SH-SY5Y (cell line): ENCODE results near the gene PALM3.

Experiments
- GATA2 ChIP-seq: IDR thresholded peaks from 2 replicates; pipeline ENCODE4 v1.6.1; 2011; ENCODE audit warnings: mild to moderate bottlenecking, low read depth, low read length
- GATA3 ChIP-seq: IDR thresholded peaks from 2 replicates; pipeline ENCODE4 v1.6.1; 2011; ENCODE audit warnings: low read depth, mild to moderate bottlenecking, low read length, moderate library complexity

Gene PALM3

DNA sequence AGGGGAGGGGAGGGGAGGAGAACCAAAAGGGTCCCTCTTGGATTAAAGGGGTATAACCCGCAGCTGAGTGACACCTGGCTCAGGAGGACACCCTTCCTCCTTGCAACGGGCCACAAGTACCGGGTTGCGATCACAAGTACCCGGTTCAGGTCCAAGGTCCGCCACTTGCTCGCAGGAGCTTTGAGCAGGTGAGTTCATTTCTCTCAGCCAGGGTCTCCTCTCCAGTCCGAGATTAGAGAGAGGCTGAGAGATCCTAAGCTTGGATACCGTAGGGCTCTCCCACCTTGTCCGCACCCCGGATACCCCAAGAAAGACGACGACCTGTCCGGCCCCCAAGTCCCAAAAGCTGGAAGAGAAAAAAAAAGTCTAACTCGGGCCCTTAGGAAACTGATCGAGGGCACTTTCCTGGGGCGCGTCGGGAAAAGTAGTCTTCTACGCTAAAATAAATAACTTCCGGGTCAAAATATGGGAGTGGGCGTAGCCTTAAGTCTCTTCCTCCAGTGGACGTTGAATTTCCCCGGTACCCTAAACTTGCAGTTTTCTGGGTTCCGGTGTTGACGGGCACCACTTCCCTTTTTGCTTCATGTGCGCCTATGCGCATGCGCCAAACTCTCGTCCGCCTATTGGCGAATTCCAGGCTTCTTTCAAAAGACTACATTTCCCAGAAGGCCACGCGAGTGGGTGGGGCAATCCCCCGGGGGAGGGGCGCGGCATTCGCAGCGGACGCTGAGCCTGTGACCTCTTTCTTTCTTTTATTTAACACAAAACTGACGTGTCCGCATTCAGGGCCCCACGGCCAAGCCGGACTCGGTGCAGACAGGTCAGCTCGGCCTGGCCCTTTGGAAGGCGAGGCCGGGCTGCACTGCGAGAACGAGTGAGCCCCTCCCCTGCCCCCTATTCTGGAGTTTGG, 19.3 kb upstream of the PALM3 start:
- TF ChIP-seq GATA2 (no peak), GATA3 (no peak)

DNA sequence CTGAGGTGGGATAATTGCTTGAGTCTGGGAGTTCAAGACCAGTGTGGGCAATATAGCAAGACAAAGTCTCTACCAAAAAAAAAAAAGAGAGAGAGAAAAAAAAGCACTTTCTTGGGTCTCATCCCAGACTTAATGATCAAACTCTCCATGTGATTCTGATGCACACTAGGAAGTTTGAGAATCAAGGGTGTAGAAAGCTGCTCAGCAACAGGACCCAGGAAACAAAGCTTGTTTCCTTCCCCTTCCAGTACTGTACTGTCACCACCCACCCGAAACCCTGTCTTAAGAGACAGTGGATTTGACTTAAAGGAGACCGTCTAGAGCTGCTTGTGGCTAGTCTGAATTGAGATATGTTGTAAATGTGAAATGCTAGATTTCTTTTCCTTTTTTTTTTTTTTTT, 16.5 kb upstream of the PALM3 start:
- no peak for TF ChIP-seq GATA2
- TF ChIP-seq GATA3, result no peak

DNA sequence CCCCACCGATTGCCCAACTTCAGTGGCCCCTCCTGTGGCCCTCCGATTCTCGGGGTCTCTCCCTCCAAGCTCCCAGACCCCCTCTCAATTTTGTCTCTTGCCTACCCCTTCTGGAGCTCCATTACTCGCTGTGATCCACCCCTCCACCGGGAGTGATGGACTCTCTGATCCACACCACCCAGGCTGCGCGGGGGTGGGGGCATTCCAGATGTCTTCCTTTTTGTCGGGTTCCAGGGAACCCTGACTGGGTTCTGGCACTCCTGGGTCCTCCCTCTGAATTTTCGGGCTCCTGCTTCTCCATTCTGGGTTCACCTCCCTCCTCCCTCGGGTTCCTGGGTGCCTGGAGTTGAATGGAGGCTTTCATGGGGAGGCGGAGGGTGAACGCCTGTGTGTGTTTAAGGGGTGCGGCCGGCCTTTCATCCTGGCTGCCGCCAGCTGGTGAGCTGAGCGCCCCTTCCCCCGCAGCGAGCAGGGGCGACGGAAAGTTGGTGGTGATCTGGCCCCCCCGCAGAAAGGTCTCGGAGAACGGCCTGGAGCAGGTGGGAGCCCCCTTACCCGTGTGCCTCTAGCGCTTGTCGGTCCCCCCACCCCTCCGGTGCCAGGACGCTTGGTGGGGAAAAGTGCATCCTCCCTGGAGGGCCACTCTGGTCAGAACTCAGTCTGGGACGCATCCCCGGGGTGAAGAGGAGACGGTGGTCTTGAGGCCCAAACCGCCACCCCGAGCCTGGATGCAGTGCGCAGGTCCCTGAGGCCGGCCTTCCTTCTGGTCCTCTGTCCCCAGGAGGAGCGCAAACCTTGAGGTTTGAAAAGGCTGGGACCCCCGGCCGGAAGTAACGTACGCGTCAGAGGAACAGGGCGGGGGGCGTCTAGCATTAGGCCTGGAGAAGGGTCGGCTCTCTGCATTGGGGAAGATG, 12.3 kb upstream of the PALM3 start:
- TF ChIP-seq GATA2, result no peak
- no peak for TF ChIP-seq GATA3

DNA sequence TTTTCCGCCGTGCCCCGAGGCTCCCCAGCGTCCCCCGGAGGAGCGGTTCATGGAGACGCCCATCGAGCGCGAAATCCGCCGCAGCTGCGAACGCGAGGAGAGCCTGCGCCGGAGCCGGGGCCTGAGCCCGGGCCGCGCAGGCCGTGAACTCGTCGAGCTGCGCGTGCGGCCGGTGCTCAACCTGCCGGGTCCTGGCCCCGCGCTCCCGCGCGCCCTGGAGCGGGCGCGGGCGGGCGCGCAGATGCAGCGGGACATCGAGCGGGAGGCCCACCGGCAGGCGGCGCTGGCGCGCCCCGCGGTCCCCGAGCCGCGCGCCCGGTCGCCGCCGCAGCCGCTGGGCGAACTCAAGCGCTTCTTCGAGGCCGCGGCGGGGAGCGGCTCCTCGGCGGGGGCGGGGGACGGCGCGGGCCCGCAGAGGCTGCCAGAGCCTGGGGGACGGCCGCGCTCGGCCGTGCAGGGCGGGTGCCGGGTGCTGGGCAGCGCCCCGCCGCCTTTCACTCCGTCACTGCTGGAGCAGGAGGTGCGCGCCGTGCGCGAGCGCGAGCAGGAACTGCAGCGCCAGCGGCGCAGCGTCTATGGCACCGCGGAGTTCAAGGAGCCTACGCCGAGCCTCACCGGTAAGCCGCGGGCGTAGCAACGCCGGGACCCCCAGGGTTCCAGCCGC, 11.5 kb upstream of the PALM3 start:
- TF ChIP-seq GATA2, result no peak
- TF ChIP-seq GATA3, result no peak

DNA sequence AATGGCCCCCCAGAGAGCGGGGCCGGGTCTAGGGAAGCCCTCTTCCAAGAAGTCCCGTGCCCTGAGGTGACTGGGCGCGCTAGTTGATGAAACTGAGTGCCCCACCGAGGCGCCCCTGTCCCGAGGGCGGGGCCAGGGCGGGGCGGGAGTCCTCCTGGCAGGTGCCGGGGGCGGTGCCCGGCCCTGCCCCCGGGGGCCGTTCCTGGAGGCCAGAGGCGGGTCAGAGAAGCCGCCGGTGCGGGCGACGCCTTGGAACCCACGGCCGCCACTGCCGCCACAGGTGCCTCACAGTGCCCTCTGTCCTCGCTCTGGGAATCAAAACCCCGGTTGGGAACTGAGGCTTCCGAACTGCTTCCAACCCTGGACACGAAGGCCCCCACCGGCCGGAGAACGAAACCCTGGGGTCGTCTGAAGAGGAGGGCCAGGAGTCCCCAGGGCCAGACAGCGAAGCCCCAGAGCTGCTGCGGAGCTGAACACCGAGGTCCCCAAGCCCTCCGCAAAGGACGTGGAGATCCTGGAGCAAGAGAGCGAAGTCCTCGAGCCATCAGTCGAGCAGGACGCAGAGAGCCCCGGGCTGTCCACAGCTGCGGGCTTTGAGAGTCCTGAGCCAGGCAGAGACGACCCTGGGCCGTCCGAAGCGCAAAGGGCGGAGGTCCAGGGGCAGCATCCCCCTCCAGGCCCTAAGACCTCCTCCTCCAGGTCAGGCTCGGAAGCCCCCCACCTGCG, 10.8 kb upstream of the PALM3 start, which contains the start of gene MISP3:
MISP3 (plus strand) TSS at position 252 of the 726 bp plus-strand sequence. CDS start 524 bp downstream, outside the sequence.
- TF ChIP-seq GATA2, result no peak

DNA sequence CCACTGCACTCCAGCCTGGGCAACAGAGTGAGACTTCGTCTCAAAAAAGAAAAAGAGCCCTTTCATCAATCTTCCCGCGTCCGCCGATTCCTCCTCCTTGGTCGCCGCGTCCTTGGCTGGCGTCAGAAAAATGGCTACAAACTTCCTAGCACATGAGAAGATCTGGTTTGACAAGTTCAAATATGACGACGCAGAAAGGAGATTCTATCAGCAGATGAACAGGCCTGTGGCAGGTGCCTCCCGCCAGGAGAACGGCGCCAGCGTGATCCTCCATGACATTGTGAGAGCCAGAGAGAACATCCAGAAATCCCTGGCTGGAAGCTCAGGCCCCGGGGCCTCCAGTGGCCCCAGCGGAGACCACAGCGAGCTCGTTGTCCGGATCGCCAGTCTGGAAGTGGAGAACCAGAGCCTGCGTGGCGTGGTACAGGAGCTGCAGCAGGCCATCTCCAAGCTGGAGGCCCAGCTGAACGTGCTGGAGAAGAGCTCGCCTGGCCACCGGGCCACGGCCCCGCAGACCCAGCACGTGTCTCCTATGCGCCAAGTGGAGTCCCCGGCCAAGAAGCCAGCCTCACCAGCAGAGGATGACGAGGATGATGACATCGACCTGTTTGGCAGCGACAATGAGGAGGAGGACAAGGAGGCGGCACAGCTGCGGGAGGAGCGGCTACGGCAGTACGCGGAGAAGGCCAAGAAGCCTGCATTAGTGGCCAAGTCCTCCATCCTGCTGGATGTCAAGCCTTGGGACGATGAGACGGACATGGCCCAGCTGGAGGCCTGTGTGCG, 8.6 kb upstream of the PALM3 start:
- TF ChIP-seq GATA2 (no peak), GATA3 (no peak)

DNA sequence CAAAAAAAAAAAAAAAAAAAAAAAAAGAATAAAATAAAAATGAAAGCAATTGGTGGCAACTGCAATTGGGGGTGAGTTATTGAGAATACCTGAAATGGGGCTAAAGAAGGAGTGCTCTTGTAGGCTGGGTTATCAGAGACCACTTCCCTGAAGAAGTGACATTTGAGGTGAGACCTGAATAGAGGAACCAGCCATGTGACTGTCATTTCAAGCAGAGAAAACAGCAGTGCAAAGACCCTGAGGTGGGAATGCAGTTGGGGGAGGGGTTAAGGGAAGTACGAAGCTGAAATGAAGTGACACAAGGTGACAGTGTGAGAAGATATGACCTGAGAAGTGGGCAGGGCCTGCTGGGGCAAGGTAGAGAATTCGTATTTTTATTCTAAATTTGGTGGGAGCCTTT, 4.3 kb upstream of the PALM3 start:
- no peak for TF ChIP-seq GATA2
- no peak for TF ChIP-seq GATA3

DNA sequence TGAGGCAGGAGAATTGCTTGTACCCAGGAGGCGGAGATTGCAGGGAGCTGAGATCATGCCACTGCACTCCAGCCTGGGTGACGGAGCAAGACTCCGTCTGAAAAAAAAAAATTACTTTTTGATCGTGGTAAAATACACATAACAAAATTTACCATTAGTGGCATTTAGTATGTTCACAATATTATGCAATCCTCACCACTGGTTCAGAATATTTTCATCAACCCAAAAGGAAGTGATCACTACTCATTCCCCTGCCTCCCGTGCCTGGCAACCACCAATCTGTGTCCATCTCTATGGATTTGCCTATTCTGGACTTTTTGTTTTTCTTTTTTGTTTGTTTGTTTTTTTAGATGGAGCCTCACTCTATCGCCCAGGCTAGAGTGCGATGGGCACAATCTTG, 1.2 kb upstream of the PALM3 start:
- TF ChIP-seq GATA3 (no peak), GATA2 (no peak)

DNA sequence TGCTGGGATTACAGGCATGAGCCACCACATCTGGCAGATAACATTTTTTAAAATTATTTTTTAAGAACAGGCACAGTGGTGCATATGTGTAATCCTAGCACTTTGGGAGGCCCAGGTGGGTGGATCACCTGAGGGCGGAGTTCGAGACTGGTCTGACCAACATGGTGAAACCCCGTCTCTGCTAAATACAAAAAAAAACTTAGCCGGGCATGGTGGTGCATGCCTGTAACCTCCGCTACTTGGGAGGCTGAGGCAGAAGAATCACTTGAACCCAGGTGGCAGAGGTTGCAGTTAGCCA, 631 bp upstream of the PALM3 start:
- TF ChIP-seq GATA3 (no peak), GATA2 (no peak)

DNA sequence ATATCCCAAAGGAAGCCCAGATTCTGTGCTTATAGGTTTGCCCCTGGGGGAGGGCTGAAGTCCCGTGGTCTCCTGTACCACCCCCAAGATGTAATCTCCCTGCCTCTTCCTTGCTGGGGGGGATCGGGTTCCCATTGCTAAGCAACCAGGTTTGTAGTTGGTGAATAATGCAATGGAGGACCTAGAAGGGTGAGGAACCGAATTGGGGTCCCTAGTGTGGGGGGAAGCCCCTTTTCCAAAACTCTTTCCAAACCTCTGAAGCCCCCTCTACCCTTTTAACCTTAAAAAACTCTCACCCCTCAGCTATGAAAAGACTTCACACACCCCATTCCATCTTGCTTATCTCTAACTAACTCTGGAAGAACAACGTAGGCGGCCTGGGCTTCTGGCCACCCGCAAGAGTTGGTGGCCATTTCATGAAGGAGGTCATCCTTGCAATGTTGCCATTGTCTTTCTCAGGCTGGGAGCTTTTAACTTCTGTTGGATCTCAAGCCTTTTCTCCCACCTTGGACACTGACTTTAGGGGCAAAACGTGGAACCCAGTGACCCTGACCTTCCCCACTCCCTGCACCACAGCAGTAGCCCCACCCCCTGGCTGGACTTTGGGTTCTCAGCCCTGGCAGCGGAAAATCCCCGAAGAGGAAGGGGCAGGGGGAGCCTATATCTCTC, 661 bp downstream of the PALM3 start:
- TF ChIP-seq GATA3 (no peak), GATA2 (no peak)

DNA sequence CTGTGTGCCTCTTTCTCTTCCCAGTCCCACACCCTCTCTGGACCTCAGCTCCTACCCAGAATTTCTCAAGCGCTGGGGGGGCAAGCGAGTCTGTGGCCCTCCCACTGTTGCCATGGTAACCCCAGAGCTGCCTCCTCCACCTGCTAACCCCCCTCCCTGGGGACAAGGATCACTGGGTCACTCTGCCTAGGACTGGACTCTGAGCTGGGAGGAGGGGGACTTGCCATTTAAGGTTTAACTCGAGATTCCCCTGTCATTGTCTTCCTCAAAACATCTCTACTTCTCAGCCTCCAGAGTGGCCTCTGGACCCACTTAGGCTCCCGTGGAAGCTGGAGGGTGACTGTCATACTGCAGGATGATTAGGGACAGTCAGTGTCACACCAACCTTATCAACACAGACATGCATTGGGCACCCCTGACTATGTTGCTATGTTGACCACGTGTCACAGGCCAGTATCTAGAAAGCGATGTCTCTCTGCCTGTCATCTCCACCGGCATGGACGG, 2.2 kb downstream of the PALM3 start:
- TF ChIP-seq GATA3, result no peak

DNA sequence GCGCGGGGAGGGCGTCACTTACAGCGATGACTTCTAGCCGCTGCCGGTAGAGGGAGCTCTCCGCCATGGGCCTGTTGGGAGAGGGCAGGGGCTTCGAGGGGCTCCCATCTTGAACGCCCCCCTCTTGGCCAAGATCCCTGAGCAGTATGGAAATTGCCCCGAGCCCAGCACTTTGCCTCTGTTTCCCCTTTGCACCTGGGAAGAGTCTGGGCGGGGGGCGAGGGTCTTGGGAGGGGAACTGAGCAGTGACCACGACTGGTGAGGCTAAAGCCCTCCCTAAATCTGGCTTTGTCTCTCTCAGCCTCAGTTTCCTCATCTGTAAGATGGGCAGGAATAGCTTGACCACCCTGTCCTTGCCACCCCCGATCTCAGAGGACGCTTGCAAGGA, 2.8 kb downstream of the PALM3 start:
- TF ChIP-seq GATA2 (no peak), GATA3 (no peak)
